GM19395 (cell line): Measurements from ENCODE around the gene SLX1A.
"Not testable (repeated sequence)": the region's sequence is repeated elsewhere in the genome, so short reads cannot be mapped to it uniquely, and the experiment has no call there.

Experiments
- ATAC-seq: cut with Tn5 transposase; IDR thresholded peaks from one replicate; pipeline ENCODE4 v1.9.1; 2021; ENCODE audit warnings: mild to moderate bottlenecking, moderate library complexity; ENCODE audit not compliant: unreplicated experiment

Gene SLX1A

DNA sequence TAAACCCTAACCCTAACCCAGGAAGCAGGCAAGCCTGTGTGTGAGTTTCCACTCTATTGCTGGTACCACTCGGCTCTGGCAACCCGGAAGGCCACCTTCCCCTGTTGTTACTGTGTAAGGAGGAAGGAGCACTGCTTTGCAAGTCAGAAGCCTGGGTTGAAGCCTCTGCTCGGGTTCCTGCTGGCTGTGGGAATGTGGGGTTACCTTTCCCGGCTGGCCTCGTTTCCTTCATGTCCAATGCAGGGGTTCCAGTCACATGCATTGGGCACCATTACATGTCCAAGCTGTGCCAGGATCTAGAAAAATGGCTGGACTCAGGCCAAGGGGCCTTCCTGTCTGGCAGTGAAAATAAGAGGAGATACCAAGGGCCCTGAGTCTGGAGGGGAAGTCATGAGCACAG lies 23.4 kb downstream of the SLX1A start:
- ATAC-seq: not testable (repeated sequence)
